GM23248 (cell line): ENCODE results near the gene ZG16B. TPM values are rescaled to one million over a fixed set of nuclear protein-coding genes. Genes with fewer than 3 reads are reported as not detected.

Experiments used
- DNase-seq: peaks from one replicate; pipeline ENCODE4 v3.0.0-alpha.2; 2015
- H2AFZ ChIP-seq: fragments of 200-600 bp; sonication (generic); 2 replicates; pipeline ENCODE4 v1.6.1; 2016; ENCODE audit warnings: antibody characterized with exemption
- H3F3A ChIP-seq: fragments of 200-600 bp; sonication (generic); 2 replicates; pipeline ENCODE4 v1.6.1; 2016; ENCODE audit warnings: mild to moderate bottlenecking, antibody characterized with exemption, mixed run types; ENCODE audit not compliant: insufficient read depth
- H3K27ac ChIP-seq: fragments of 200-600 bp; sonication (generic); 2 replicates; pipeline ENCODE4 v1.5.1; 2016; ENCODE audit warnings: mild to moderate bottlenecking
- H3K27me3 ChIP-seq: fragments of 200-600 bp; sonication (generic); replicated peaks from 2 replicates; pipeline ENCODE4 v1.6.1; 2016; ENCODE audit warnings: mild to moderate bottlenecking; ENCODE audit not compliant: insufficient read depth
- H3K36me3 ChIP-seq: fragments of 200-600 bp; sonication (generic); 2 replicates; pipeline ENCODE4 v1.6.1; 2016; ENCODE audit warnings: low read depth, mild to moderate bottlenecking
- H3K4me1 ChIP-seq: fragments of 200-600 bp; sonication (generic); 2 replicates; pipeline ENCODE4 v1.6.1; 2016; ENCODE audit warnings: mild to moderate bottlenecking; ENCODE audit not compliant: insufficient read depth
- H3K4me2 ChIP-seq: fragments of 200-600 bp; sonication (generic); one replicate; pipeline ENCODE4 v1.6.1; 2016; ENCODE audit warnings: mild to moderate bottlenecking; ENCODE audit not compliant: unreplicated experiment
- H3K4me3 ChIP-seq: fragments of 200-600 bp; sonication (generic); 2 replicates; pipeline ENCODE4 v1.5.1; 2016; ENCODE audit warnings: mild to moderate bottlenecking
- H3K79me2 ChIP-seq: fragments of 200-600 bp; sonication (generic); 2 replicates; pipeline ENCODE4 v1.6.1; 2016; ENCODE audit warnings: mild to moderate bottlenecking; ENCODE audit not compliant: insufficient read depth
- H3K9ac ChIP-seq: fragments of 200-600 bp; sonication (generic); 2 replicates; pipeline ENCODE4 v1.6.1; 2016; ENCODE audit warnings: mild to moderate bottlenecking
- H3K9me2 ChIP-seq: fragments of 200-600 bp; sonication (generic); 2 replicates; pipeline ENCODE4 v1.6.1; 2016; ENCODE audit warnings: mixed run types, mild to moderate bottlenecking, moderate library complexity; ENCODE audit not compliant: insufficient read depth
- H3K9me3 ChIP-seq: fragments of 200-600 bp; sonication (generic); one replicate; pipeline ENCODE4 v1.6.1; 2017; ENCODE audit warnings: low read depth
- H4K20me1 ChIP-seq: fragments of 200-600 bp; sonication (generic); 2 replicates; pipeline ENCODE4 v1.6.0; 2016; ENCODE audit not compliant: insufficient read depth
- EZH2 ChIP-seq: fragments of 200-600 bp; sonication (generic); IDR thresholded peaks from 2 replicates; pipeline ENCODE4 v1.6.1; 2018; ENCODE audit warnings: antibody characterized with exemption, mild to moderate bottlenecking; ENCODE audit not compliant: insufficient read depth, poor library complexity, severe bottlenecking
- EZH2phosphoT487 ChIP-seq: fragments of 200-600 bp; sonication (generic); IDR thresholded peaks from 2 replicates; pipeline ENCODE4 v1.6.1; 2018; ENCODE audit warnings: antibody characterized with exemption, moderate library complexity, mild to moderate bottlenecking, low read depth; ENCODE audit not compliant: insufficient read depth
- WGBS, 2 experiments: methylation state at CpG; one replicate each; pipeline ENCODE4 v1.1.6; 2015 to 2017; ENCODE audit warnings: low lambda C conversion rate in 2 of 2, low coverage in 1 of 2; ENCODE audit errors: missing lambda C conversion rate in 2 of 2; 5-methylcytosine and 5-hydroxymethylcytosine counted together
- in situ Hi-C: fragments of 300-500 bp; cut with MboI; formaldehyde crosslinking; loops from 2 replicates; pipeline ENCODE4 v1.15.0; 2020
- polyA plus RNA-seq: library from polyadenylated mRNA; unstranded; fragments of >200 nt; fragmentation: Nextera tagmentation; extraction: Ambion mirVana; gene quantifications from 2 replicates; pipeline ENCODE4 v1.2.1, GENCODE V29; 2016
- total RNA-seq: library from RNA; depleted of rRNA; stranded (reverse); fragments of >200 nt; shearing (Covaris generic); gene quantifications from 2 replicates; pipeline ENCODE4 v1.2.3, GENCODE V29; 2014

ZG16B gene
- total and polyA plus RNA-seq, 2 experiments from 2014 or later: not detected

DNA sequence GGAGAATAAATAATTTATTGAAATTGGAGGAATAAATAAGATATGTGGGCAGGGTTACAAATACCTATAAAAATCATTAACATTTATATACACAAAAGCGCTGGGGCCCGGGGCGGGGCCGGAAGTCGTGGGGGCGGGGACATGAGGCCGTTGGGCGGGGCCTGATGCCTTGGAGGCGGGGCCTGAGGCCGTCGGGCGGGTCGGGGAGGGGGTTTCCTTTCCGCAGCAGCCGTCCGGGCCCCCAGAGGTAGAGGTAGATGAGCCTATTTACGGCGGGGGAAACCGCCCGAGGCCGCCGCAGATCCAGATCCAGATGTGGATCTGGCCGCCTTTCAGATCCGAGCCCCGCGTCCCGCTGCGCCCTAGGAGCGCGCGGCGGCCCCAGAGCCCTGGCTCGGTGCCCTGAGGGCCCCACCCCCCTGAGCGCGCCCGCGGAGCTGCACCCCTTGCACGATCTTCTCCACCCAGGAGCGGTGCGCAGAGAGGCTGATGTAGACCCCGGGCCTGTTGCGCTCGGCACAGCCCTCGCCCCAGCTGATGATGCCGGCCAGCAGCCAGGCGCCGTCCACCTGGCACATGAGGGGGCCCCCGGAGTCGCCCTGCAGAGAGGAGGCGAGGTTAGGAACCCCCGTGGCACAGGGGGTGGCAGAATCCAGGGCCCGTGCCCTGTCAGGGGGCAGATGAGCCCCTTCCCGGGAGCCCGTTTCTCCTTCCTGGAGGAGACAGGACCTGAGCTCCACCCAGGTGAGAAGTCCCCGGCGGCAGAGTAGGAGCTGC, 22.8 kb downstream of the ZG16B start:
- no peak for DNase-seq
- no peak overlapping the region for H3K9ac ChIP-seq
- no peak overlapping the region for H3K27ac ChIP-seq
- no peak overlapping the region for H2AFZ ChIP-seq
- 52 to 60% methylated on average over 34 to 50 of the region's 56 CpGs for WGBS, 2 experiments
- H4K20me1 ChIP-seq: no peaks in the 10 kb centered on the region
- TF ChIP-seq EZH2: no peak
- TF ChIP-seq EZH2phosphoT487: no peak
- H3K36me3 ChIP-seq: no peaks in the 10 kb centered on the region
- H3K4me3 ChIP-seq: no peak overlapping the region
- H3K9me3 ChIP-seq: no peaks in the 10 kb centered on the region
- H3K4me2 ChIP-seq: no peak overlapping the region
- H3K79me2 ChIP-seq: no peaks in the 10 kb centered on the region
- in situ Hi-C loops: no loop called here
- no peaks in the 10 kb centered on the region for H3K9me2 ChIP-seq
- no peaks in the 10 kb centered on the region for H3K4me1 ChIP-seq
- H3K27me3 ChIP-seq: no peaks in the 10 kb centered on the region; the same call in 1 of the 2 replicates
- H3F3A ChIP-seq: no peaks in the 10 kb centered on the region

DNA sequence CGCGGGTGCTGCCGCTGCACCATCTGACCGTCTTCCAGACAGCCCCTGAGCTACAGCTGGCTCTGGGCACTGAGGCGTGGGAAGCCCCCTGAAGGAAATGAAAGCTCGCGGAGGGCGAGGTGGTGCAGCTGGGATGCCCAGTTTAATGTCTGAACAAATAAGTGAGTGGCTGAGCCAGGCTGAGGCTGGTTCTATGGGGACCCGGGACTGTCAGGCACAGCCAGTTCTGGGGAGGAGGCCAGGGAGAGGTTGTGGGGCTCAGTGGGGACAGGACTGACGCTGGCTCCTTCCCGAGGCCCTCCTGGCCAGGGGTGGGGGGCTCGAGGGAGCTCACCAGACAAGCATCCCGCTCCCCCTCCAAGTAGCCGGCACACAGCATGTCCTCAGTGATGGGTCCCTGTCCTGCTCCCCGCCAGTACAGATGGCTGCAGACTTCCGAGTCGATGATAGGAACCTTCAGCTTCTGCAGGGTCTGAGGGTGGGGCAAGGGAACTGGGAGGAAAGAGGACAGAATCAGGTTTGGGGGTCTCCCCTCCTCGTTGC, 23.5 kb downstream of the ZG16B start:
- no peak for DNase-seq
- in situ Hi-C loops: no loop called here
- Histone ChIP-seq H3K4me2 (no peak overlapping the region), H4K20me1 (no peaks in the 10 kb centered on the region), H3K27ac (no peak overlapping the region), H3K9me2 (no peaks in the 10 kb centered on the region), H3K36me3 (no peaks in the 10 kb centered on the region), H3K9me3 (no peaks in the 10 kb centered on the region), H2AFZ (no peak overlapping the region), H3K4me1 (no peaks in the 10 kb centered on the region), H3K9ac (no peak overlapping the region), H3K79me2 (no peaks in the 10 kb centered on the region), H3K4me3 (no peak overlapping the region), H3F3A (no peaks in the 10 kb centered on the region), H3K27me3 (no peaks in the 10 kb centered on the region; the same call in 1 of the 2 replicates)
- TF ChIP-seq EZH2: no peak
- TF ChIP-seq EZH2phosphoT487: no peak
- WGBS, 2 experiments: 52 to 54% methylated on average over 17 to 18 of the region's 18 CpGs

DNA sequence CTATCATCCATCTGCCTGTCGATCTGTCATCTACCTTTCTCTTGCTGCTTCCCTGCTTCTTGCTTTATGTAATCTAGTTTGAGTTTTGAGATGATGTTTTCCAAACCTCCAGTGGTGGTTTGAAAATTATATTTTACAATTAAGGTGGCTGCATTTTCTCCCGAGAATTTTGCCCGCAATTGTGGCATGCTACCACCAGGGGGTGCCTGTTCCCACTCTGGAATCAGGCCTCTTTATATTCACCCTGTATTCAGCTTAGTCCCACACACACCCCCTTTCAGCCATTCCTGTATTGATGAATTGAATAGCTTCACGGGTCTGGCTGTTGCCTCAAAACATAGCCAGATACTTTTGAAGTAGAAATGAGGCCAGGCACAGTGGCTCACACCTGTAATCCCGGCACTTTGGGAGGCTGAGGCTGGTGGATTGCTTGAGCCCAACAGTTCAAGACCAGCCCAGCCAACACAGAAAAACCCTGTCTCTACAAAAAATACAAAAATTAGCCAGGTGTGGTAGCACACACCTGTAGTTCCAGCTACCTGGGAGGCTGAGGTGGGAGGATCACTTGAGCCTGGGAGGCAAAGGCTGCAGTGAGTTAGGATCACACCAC, 24.7 kb downstream of the ZG16B start:
- no peak for DNase-seq
- Histone ChIP-seq H3K27me3 (no peaks in the 10 kb centered on the region; the same call in 1 of the 2 replicates), H3K4me3 (no peak overlapping the region), H3K9ac (no peak overlapping the region), H3F3A (no peaks in the 10 kb centered on the region), H3K27ac (no peak overlapping the region), H3K9me3 (no peaks in the 10 kb centered on the region), H3K9me2 (no peaks in the 10 kb centered on the region), H2AFZ (no peak overlapping the region), H3K4me1 (no peaks in the 10 kb centered on the region), H3K36me3 (no peaks in the 10 kb centered on the region), H3K79me2 (no peaks in the 10 kb centered on the region), H3K4me2 (no peak overlapping the region), H4K20me1 (no peaks in the 10 kb centered on the region)
- in situ Hi-C loops: no loop called here
- 56 to 60% methylated on average over 5 of the region's 5 CpGs for WGBS, 2 experiments
- TF ChIP-seq EZH2phosphoT487: no peak

DNA sequence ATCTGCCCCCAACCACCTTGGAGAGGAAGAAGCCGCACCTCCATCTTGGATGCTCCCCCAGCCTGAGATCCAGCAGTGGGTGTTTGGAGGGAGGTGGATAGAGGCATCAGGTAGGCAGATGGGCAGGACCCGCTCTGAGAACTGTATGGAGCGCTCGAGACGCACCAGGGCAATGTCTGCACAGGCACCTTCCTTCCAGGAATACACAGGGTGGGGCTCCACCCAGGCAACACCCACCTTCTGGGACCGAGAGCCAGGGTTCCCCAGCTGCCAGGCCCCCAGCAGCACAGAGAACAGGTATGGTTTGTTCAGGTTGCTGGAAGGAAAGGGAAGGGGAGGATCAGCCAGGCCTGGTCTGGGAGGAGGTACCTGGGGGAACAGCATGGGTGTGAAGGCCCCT, 25.4 kb downstream of the ZG16B start:
- Histone ChIP-seq H3F3A (no peaks in the 10 kb centered on the region), H3K9me3 (no peaks in the 10 kb centered on the region), H3K79me2 (no peaks in the 10 kb centered on the region), H3K9me2 (no peaks in the 10 kb centered on the region), H3K4me2 (no peak overlapping the region), H3K9ac (no peak overlapping the region), H3K4me3 (no peak overlapping the region), H2AFZ (no peak overlapping the region), H4K20me1 (no peaks in the 10 kb centered on the region), H3K27me3 (no peaks in the 10 kb centered on the region; the same call in 1 of the 2 replicates), H3K4me1 (no peaks in the 10 kb centered on the region), H3K36me3 (no peaks in the 10 kb centered on the region), H3K27ac (no peak overlapping the region)
- WGBS, 2 experiments: 64 to 67% methylated on average over 6 of the region's 6 CpGs
- in situ Hi-C loops: no loop called here
- TF ChIP-seq EZH2 (no peak), EZH2phosphoT487 (no peak)
- no peak for DNase-seq
